Cardiac fibroblast (primary cell): ENCODE data around the gene TOM1.

Experiments used
- DNase-seq, 2 donors: peaks; one replicate each; pipeline versions ENCODE4 v3.0.0 to v3.0.0-alpha.2; 2010; ENCODE audit warnings: low read depth in 2 of 2
- H3K4me3 ChIP-seq, 2 donors: replicated peaks in 1 of 2; 1 replicate in 1 of 2; 2 replicates in 1 of 2; pipeline ENCODE4 v1.5.1; 2011; ENCODE audit warnings: low read depth in 2 of 2, low read length in 2 of 2, mild to moderate bottlenecking in 2 of 2, moderate library complexity in 1 of 2
- TF ChIP-seq, protein P1 (sequence below): IDR thresholded peaks from one replicate; pipeline ENCODE4 v1.5.1; 2011; ENCODE audit warnings: low read depth, mild to moderate bottlenecking, low read length, inconsistent platforms

TOM1 gene

GRCh38 chr22:35345808-35346505 lies 46.3 kb downstream of the TOM1 start:
- TF ChIP-seq, protein P1, sequence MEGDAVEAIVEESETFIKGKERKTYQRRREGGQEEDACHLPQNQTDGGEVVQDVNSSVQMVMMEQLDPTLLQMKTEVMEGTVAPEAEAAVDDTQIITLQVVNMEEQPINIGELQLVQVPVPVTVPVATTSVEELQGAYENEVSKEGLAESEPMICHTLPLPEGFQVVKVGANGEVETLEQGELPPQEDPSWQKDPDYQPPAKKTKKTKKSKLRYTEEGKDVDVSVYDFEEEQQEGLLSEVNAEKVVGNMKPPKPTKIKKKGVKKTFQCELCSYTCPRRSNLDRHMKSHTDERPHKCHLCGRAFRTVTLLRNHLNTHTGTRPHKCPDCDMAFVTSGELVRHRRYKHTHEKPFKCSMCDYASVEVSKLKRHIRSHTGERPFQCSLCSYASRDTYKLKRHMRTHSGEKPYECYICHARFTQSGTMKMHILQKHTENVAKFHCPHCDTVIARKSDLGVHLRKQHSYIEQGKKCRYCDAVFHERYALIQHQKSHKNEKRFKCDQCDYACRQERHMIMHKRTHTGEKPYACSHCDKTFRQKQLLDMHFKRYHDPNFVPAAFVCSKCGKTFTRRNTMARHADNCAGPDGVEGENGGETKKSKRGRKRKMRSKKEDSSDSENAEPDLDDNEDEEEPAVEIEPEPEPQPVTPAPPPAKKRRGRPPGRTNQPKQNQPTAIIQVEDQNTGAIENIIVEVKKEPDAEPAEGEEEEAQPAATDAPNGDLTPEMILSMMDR: no peak
- no peak overlapping the region for H3K4me3 ChIP-seq
- DNase-seq: no peak

GRCh38 chr22:35346596-35347220 lies 47.0 kb downstream of the TOM1 start:
- TF ChIP-seq, protein P1: no peak
- no peak overlapping the region for H3K4me3 ChIP-seq
- no peak for DNase-seq

DNA sequence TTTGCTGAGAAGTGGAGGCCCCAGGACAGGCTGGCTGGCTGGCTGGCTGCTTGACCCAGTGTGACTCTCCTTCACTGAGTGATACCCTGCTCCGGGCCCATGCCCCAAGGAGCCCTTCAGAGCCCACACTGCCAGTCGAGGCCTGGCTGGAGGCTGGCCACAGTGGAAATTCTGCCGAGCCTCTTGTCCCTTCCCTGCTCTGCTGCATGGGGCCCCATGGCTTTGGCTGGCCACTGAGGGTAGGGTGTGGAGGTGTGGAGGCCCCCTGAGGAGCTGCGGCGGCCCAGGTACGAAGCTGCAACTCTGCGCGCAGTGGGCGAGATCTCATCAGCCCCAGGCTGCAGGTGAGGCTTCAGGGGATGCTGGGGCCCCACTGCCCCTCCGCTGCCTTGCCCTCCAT lies 47.8 kb downstream of the TOM1 start:
- no peak for DNase-seq
- no peak overlapping the region for H3K4me3 ChIP-seq

DNA sequence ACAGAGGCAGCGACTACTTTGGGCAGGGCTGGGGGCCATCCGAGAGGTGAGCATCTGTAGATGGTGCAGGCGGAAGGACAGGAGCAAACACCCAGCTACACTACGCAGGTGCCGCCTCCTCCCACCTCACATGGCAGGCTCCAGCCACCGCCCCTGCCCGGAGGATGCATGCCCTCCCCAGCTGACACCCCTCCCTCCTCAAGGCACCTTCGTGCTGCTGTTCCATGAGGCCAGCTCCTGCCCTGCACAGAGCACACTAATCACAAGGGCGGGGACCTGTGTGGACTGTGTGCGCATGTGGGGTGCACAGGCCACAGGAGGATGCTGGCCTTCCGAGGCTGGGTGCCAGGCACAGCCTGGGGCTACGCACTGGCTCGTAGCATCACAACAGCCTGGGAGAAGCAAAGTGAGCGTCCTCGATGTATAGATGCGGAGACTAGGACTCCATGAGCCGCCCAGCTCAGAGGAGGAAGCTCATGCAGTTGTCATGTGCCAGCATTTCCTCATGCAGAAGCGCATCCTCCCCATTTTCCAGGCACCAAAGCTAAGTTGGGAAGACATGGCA lies 48.4 kb downstream of the TOM1 start:
- no peak for DNase-seq
- TF ChIP-seq, protein P1: no peak
- H3K4me3 ChIP-seq: no peak overlapping the region

More for the DNA sequence above, 47.8 kb downstream of the TOM1 start:
- TF ChIP-seq, protein P1: no peak

GRCh38 chr22:35348703-35349102 lies 49.0 kb downstream of the TOM1 start:
- TF ChIP-seq, protein P1: no peak
- H3K4me3 ChIP-seq: no peak overlapping the region
- no peak for DNase-seq

DNA sequence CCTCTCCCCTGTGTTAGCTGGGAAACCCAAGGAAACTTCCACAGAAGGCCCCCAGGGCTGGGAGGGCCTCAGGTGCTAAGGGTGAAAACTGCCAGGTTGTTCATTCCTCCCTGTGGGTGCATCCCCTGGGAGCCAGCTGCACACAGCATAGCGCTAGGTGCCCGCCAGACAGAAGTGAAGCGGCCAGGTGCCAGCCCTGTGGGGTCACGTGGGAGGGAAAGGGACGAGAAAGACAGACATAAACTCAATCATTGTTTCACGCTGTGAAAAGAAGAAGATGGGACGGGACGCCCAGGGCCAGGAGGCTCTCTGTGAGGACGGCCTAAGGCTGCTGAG lies 49.6 kb downstream of the TOM1 start:
- TF ChIP-seq, protein P1: no peak
- DNase-seq: no peak
- H3K4me3 ChIP-seq: no peak overlapping the region
